Medulla oblongata (tissue), 1 donor: Measurements from ENCODE around the gene SYNE2.

Experiments
- DNase-seq: peaks from one replicate; pipeline ENCODE4 v3.0.0-alpha.2; 2015; ENCODE audit errors: extremely low spot score

The SYNE2 gene

DNA sequence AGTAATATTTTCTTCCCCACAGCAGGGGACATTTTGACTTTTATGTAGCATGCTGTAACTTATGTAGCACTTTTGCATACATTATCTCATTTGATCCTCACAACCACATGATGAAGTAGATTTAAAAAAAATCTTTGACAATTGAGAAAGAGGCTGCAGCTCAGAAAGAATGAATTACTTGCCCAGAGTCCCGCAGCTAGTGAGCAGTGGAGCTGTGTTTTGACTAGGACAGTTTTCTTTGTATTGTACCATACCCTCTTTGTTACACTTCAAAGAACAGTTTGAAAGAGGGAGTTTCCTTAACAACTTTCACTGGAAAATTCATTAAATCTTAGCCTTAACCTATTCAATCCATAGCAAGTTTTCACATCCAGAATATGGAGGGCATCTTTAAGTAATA is 58.6 kb downstream of the SYNE2 start:
- no peak for DNase-seq

DNA sequence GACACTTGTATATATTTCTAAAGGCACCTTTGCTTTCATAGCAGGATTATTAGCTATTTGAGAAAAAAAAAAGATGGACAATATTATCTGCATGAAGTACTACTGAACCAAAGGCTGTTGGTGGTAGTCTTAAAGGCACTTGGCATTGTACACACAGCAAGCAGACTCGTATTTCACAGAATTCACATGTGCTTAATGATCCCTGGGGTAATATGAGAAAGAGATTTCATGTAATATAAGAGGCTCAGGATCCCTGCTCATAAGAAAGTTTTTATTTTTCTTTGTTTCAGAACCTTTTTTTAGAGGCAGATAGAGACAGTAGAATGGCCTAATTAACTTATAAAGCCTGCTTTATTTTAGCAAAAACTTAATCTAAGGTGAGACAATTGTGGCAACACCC is 59.5 kb downstream of the SYNE2 start:
- no peak for DNase-seq

DNA sequence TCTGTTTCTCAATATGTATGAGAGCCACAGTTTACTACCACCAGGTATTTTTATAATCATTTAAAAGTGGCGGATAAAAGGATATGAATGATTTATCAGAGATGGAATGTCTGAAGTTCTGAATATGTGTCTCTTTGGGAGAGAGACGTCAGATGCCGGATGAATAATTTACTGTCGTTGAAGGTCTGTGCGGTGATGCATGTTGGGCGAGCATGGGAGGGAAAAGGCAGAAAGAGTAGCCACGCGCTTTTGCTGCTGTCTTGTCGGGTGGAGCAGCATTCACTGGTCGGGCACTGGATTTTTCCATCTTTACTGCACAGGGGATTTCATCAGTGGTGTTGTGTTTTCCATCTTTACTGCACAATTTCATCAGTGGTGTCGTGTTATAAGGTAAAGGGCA is 65.6 kb downstream of the SYNE2 start:
- no peak for DNase-seq

DNA sequence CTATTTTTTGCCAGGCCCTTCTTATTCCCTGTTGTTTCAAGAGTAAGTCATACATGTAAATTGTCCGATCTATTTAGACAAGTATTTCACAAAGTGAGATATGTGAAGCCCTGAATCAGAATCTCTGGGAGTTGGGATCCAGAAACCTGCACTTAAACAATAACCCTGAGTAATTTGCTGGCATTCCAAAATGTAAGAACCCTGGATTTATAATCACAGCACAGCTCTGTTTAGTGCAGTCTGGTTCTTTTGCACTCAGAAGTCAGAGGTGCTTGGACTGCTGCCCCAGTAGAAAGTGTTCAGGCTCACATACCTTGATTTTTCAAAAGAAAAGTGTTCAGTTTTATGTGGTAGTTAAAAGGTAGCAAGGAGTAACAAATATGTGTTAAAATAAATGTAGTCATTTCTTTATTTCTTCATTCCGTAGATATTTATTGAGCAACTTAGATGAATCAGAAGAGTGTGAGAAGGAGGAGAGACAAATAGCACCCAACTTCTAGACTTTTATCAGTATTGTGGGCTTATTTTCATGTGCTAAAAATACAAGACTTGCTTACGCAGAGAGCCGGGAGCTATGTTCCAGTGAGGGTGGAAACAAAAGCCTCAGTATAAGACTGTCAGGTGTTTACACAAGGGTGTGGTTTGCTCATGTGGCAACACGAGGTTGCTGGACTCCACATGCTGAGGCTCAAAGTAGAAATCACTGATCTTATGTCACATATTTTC is 70.1 kb downstream of the SYNE2 start:
- DNase-seq = no peak

DNA sequence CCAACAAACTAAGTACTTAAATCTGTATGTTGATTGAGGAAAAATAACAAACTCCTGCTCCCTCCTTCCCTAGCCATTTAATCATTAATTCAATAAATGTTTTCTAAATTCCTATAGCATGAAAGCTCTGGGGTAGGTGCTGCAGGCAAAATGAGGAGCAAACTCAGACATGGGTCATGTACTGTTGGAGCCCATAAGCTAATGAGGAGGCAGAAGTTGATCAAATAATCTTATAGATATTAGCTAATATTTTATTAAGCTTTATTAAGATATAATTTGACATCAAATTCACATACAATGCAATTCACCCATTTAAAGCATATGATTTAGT is 70.6 kb downstream of the SYNE2 start:
- no peak for DNase-seq

DNA sequence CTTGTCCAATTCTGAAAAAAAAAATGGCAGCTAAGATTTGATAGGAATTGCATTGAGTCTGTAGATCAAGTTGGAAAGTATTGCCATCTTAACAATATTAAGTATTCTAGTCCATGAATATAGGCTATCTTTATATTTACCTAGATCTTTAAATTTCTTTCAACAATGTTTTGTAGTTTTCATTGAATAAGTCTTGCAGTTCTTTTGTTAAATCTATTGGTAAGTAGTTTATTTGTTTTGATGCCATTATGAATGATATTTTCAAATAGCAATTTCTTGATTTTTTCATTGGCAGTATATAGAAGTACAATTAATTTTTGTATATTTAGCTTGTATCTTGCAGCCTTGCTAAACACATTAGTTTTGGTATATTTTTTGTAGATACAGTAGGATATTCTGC is 71.6 kb downstream of the SYNE2 start:
- no peak for DNase-seq

DNA sequence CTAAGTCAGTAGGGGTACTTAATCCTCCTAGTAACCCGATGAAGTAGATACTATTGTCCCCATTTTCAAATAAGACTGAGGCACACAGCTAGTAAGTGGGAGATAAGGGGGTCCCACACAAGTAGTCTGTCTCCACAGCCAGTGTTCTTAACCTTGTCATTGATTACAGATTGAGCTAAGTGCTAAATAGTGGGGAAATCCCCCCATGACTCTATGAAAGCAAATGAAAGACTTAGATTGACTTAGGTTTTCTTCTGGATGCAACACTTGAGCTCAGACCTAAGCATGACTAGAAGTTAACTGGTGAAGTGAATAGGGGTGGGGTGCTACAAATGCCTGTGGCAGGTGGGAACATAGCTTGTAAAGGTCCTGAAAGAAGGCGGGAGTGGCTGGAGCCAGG is 73.8 kb downstream of the SYNE2 start:
- no peak for DNase-seq

DNA sequence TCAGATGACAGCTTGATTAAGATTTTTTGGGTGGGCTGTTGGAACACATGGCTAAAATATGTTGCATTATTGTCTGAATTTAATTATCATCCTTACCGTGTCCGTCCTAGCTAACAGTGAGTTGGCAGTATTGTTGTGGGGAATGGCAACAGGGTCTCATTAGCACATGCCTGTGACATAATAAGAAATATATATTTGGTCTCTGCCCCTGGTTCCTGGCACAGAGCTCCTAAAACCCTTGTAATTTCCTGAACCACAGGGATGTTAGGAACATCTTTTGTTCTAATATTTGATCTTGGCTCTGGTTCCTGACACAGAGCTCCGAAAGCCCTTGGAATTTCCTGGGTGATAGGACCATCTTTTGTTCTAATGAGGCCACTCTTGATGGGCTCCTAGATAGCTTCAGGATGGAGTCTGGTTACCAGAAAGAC is 76.0 kb downstream of the SYNE2 start:
- DNase-seq = no peak

DNA sequence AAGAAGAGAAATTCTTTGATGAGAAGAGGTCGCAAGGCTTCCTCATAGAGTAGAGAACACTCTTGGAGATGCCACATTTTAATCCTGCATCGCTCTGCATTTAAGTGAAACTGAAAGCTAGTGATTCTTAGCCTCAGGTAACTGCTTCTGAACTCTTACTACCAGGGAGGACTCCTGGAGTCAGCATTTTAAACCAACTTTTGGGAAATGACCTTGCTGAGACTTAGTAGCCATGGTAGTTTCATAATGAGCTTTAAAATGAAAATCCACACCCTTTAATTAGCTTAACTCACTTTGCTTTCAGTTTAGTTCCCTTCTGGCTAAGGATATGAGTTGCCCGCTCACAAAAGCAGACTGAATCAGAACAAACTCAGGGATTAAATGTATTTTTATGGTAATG is 80.3 kb downstream of the SYNE2 start:
- no peak for DNase-seq

DNA sequence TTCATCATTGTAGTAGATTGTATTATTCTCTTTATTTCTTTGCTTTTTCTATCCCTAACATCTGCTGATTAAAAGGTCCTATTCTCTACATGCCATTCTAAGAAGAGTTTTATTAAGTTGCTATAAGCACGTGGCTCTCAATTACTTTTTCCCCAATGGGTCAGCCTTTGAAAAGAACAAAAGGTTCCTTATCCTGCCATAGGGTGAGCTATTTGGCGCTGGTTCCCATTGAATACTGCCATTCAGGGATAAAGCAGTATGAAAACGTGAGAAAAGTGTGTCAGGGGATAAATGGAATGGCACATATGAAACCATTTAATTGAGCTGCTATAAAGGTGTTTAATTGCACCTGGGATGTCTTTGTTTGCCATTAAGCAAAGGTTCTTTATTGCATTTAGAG is 80.9 kb downstream of the SYNE2 start:
- DNase-seq = no peak

DNA sequence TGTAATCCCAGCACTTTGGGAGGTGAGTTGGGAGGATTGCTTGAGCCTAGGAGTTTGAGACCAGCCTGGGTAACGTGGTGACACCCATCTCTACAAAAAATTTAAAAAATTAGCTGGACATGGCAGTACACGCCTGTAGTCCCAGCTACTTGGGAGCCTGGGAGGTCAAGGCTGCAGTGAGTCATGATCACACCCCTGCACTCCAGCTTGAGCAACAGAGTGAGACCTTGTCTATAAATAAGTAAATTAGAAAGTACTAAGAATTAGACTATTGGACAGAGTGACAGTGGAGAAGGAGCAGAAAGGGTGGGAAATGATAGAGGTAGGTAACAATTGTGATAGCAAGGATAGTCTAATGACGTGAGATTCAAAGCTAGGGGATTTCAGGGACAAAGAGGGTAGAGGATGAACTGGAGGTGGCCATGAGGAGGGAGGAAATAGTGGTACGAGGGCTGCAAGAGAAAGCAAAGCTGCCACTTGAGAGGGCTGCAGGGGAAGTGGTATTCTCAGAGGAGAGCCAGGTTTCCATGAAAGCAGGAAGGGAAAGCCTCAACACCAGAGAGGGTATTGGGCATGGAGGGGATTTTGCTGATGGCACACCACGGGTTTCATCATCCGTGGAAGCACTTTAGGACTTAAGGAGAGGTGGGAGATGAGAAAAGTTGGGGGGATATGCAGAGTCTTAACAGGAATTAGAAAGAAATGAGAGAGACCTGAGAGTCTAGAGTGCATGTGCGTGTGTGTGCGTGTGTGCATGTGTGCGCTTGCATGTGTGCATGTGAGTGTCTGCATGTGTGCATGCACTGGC is 85.6 kb downstream of the SYNE2 start:
- no peak for DNase-seq

DNA sequence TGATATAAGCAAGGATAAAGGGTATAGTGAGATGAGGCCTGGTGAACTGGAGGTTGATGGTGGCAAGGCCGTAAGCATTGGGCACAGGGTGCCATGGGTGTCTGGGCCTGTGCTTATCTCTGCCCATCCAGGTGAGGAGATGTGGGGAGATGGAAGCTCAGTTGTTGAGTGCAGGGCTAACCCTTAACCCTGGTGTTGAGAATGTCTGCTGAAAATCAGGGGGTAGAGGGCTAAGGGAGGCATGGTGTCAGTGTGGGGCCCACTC is 86.1 kb downstream of the SYNE2 start:
- no peak for DNase-seq

DNA sequence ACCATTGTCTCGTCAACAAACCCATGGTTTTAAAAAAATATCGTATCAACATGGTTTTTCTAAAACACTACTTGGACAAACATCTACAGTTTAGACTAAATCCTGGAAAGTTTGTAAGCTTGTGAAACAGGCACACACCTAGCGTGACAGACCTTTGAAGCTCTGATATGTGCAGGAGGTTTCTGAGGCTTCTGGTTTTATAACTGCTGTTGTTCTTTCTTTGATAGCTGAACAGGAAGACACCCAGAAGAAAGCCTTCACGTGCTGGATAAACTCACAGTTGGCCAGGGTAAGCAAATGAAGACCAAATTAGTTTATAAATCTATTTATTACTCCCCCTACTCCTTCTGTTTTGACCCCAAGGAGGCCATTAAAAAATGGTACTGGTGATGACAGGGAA is 87.6 kb downstream of the SYNE2 start:
- no peak for DNase-seq

DNA sequence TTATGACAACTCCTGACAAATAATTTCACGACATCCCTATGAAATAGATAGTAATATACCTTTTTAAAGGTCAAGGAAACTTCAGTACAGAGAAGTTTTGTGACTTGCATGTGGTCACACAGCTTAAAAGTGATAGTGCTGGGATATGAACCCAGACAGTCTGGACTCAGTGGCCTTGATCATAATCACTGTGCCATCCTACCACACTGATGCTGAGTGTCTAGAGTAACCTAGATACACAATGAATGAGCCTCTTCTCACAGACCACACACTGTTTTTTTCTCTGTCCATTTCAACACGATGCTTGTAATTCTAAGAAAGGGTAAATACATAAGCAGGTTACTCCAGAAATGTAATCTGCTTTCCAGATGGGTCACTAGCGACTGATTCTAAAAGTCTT is 88.2 kb downstream of the SYNE2 start:
- DNase-seq = no peak

DNA sequence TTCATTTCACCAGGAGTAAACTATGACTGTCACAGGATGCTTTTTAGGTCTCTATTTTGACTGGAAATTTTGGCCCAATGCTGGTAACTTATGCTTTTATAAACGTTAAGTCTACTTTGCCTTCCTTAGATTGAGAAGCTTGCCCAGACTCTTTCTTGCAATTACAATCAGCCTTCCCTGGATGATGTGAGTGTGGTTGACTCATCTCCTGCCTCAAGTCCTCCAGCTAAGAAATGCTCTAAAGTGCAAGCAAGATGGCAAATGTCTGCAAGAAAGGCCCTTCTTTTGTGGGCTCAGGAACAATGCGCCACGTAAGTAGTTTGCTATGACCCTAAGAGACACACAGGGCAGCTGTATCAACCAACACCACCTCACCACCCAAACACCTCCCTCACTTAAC is 96.9 kb downstream of the SYNE2 start:
- no peak for DNase-seq

DNA sequence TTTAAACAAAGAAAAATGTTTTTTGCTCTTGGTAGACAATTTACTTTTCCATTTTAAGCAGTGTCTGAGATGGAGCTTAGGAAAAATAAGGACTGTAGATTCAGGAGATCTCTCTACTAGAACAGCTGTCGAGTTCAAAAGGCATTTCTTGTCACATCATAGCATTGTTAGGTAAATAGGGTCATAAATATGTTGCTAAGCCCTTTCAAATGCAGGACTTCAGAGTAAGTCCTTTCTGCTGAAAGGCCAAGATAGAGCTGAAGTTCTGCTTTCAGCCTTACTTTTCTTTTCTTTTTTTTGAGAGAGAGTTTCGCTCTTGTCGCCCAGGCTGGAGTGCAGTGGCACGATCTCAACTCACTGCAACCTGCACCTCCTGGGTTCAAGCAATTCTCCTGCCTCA is 98.2 kb downstream of the SYNE2 start:
- DNase-seq = no peak

DNA sequence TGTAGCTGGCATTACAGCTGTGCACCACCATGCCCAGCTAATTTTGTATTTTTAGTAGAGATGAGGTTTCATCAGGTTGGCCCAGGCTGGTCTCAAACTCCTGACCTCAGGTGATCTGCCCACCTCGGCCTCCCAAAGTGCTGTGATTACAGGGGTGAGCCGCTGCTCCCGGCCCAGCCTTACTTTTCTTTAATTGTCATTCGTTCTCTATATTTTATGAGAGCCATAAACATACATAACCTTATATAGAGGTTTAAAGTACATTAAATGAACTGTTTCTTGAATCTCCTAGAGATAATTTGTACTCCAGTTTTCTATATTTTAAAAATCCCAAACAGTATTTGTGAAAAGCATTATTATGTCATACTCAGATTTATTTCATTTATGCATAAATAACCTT is 98.6 kb downstream of the SYNE2 start:
- DNase-seq = no peak

DNA sequence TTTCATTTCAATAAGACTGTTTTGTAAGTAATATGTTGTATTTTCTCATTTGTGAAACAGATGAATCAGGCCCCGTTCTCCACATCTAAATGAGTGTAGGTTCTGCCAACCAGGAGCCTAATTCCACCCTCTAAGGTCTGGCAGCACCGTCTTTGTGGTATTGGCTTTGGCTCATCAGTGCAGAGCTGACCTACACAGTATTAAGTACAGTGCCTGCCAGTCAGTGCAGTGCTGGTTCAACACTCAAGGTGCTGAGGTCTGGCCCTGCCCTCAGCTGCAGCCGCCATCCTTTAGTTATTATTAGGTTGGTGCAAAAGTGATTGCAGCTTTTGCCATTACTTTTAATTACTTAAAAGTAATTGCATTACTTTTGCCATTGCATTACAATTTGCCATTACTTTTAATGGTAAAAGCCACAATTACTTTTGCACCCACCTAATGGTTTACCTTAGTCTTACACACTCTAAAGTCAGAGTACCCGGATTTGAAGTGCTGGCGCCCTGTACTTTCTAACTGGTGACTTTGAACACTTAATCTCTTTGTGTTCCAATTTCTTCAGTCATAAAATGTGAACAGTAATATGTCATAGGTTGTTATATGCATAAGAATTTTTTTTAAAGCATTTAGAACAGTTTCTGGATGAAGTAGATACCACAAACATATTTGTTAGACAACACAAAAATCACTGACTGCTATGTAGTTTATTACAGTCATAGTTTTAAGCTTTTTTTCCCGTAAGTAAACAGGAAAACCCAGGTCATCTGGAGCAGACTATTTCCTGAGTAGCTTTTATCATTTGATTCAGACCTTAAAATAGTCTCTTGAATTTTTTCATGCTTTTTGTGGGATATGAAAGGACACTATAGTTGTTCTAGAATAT is 99.5 kb downstream of the SYNE2 start:
- DNase-seq = no peak

DNA sequence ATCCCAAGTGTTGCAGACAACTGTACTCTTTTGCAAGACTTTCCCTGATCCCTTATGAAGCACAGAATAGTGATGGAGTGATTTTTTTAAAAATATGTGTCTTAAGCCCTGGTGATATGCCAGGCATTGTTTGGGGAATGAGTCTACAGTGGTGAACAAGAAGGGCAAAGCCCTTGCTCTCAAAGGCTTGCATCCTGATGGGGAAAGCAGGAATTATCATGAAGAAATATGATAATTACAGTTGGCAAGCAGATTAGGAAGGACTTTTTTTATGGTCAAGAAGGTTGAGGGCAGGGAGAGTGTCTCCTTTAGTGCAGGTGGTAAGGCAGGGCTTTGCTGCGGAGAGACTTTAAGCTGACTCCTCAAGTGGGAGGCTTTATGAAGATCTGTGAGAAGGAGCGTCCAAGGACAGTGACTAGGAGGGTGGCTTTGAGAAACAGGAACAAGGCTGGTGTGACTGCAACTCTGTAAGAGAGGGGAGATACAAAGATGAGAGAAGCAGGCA is 100.2 kb downstream of the SYNE2 start:
- DNase-seq = no peak

DNA sequence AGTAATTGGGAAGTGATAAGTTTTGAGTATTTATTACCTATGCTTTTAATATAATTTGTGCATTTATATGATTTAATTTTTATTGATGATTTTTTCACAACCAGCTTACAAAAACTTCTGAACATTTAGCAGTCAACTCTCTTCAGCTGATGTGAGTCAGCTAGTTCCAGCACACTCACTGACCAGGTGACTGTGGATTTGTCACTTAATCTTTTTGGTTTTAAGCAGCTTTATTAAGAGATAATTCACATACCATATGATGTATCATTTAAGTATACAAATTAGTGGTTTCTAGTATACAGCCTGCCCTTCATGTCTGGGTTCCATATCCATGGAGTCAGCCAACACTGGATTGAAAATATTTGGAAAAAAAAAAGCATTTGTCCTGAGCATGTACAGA is 103.5 kb downstream of the SYNE2 start:
- no peak for DNase-seq

DNA sequence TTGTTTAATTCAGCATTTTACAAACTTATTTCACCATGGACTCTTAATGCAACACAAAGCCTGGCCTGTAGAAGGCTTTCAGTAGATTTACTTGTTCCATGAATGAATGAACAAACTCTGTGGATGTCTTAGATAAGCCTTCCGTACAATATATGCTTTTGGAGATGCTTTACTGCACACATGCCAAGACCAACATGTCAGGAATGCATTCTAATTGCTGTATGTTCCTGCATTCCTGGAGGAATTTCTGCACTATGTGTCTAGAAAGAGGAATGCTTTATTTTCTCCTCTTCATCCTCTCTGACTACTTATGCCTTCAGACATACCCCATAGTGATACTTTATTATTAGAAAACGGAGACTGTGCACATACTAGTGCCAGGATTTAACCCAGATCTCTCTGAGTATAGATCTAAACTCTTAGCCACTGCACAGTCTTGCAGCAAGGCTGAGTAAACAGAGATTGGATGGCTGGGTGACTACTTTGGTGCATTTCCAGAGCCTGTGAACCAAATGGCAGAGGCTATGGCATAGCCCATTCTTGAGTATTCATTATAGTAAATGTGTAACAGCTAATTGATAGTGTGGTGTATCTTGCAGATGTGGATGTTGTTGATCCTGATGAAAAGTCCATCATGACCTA is 108.2 kb downstream of the SYNE2 start:
- no peak for DNase-seq

DNA sequence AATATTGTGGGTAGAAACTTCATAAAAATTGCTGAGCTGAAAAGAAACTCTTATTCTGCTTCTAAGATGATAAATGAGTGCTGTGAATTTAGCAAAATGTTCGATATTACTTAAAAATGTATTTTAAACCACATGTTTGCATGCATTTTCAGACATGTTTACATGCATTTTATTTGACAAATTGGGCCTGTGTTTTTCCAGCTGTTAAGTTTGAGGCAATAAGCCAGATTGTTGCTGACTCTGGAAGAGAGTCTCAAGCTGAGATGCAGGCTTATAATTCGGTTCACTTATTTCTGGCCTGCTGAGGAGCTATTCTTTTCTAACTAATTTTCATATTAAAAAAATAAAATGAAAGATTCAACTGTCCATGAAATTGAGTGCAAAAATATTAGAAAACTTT is 110.1 kb downstream of the SYNE2 start:
- no peak for DNase-seq
